Measurements from ENCODE around the gene OR2A5.
"Not testable (repeated sequence)": the region's sequence is repeated elsewhere in the genome, so short reads cannot be mapped to it uniquely, and the experiment has no call there.

The OR2A5 gene

DNA sequence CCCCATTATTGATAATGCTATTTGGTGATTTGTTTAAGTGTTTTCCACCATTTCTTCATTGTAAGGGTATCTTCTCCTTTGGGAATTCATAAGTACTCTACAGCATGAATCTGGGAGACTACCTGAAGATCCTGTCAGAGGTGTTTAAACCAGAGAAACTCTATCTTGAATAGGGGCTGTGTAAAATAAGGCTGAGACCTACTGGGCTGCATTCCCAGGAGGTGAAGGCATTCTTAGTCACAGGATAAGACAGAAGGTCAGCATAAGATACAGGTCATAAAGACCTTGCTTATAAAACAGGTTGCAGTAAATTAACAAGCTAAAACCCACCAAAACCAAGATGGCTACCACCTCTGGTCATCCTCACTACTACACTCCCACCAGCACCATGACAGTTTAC lies 13.4 kb upstream of the OR2A5 start:
- no peak for DNase-seq

- no peak for DNase-seq
Measured at GRCh38 chr7:144036302-144036885, 12.4 kb upstream of the OR2A5 start.

- DNase-seq: no peak
Measured at GRCh38 chr7:144037414-144038035, 11.2 kb upstream of the OR2A5 start.

DNA sequence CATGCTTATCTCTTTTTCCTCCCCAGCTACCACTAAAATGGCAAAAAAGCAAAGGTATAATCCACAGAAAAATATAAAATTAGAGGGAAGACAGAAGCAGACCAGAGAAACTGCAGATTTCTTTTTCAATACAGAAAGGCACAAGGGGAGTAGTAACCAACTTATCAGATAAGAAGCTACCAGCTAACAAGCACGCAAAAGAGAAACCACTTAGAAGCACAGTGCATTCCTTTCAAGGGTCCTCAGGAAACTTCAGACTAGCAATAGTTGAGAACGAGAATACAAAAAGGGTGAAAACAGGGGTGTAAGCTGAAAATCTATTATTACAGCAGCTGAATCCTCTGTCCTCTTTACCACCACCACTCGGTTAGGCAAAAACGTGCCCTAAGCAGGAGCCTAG lies 9.9 kb upstream of the OR2A5 start:
- no peak for DNase-seq

DNA sequence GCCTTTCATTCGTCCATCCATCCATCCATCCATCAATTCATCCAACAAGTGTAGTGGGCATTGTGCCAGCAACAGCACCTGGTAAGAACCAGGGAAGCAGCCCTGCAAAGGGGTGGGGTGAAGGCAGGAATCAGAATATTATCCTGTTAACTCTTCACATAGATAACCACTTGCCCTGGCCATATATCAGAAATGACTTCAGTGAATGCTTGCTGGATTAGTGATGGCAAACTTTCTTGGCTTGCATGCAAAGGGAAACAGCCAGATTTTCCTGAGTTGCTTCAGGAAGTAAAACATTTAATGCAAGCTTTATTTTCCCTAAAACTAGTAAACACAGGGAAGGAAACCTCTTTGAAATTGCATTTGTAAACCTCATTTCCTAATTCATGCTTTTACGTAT lies 743 bp downstream of the OR2A5 start:
- no peak for DNase-seq

DNA sequence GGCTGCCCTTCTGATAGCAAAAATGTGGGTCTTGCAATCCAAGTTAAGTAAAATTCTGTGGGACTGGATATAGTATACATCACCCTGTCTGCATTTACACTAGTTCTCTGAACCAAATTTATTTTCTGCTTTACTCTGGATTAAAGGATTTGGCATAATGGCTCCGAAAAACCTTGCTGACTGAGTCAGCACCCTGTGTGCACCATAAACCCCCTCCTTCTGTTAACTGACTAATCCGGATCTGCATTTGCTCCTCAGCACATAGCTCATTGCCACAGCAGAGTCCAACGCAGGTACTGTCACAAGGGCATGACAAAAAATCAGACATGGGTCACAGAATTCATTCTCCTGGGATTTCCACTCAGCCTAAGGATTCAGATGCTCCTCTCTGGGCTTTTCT lies 1.3 kb downstream of the OR2A5 start:
- DNase-seq: no peak

- not testable (repeated sequence) for DNase-seq
Measured at GRCh38 chr7:144050884-144051283, 2.1 kb downstream of the OR2A5 start.

DNA sequence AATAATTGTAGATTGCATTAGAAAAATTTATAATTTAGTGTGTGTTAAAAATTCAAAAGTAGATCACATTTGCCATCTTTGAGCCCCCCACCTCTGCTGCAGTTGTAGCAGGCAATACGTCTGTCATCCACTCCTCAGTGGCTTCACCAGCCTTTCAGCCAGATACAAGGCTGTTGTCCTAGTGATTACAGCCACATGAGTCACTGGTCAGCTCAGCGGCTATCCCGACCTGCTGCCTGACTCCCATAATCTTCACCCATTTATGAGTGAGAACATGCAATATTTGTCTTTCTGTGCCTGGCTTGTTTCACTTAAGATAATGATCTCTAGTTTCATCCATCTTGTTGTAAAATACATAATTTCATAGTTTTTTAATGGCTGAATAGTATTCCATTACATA lies 9.2 kb downstream of the OR2A5 start:
- no peak for DNase-seq

GRCh38 chr7:144063710-144064109 lies 15.0 kb downstream of the OR2A5 start:
- peak; percentile 11 for DNase-seq

GRCh38 chr7:144069511-144069910 lies 20.8 kb downstream of the OR2A5 start, which contains the start of gene OR2A25:
Gene OR2A25, plus strand, starts transcription at chr7:144069811. Its CDS starts 4,409 bp downstream, at chr7:144074220.
- no peak for DNase-seq

GRCh38 chr7:144069953-144070352 lies 21.2 kb downstream of the OR2A5 start:
- no peak for DNase-seq

DNA sequence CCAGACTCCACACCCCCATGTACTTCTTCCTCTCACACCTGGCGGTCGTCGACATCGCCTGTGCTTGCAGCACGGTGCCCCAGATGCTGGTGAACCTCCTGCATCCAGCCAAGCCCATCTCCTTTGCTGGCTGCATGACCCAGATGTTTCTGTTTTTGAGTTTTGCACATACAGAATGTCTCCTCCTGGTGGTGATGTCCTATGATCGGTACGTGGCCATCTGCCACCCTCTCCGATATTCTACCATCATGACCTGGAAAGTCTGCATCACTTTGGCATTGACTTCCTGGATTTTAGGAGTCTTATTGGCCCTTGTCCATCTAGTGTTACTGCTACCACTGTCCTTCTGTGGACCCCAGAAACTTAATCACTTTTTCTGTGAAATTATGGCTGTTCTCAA lies 25.6 kb downstream of the OR2A5 start:
- DNase-seq: no peak

DNA sequence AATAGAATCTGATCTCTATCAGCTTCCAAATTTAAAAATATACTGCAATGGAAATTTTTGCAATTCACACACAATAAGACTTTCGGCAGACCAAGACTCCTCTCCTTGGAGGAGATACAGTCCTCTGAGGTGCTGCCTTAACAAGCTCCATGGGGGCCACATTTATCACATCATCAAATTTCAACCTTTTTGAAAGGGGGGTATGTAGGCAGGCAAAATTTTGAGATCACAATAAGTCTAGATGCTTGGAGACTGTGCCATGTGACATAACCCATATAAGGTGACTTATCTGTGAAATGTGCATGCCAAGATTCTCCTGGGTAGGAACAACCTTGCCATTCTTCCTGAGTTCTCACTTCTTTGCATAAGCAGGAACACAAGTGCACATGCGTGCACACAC lies 37.2 kb downstream of the OR2A5 start, which contains the start of gene OR2A12:
OR2A12 (plus strand) TSS at position 301 of the 400 bp plus-strand sequence. CDS start 8,830 bp downstream, outside the sequence.
- DNase-seq: no peak

- DNase-seq: no peak
Measured at GRCh38 chr7:144086730-144087129, 38.0 kb downstream of the OR2A5 start.

- no peak for DNase-seq
Measured at GRCh38 chr7:144087230-144087629, 38.5 kb downstream of the OR2A5 start.

DNA sequence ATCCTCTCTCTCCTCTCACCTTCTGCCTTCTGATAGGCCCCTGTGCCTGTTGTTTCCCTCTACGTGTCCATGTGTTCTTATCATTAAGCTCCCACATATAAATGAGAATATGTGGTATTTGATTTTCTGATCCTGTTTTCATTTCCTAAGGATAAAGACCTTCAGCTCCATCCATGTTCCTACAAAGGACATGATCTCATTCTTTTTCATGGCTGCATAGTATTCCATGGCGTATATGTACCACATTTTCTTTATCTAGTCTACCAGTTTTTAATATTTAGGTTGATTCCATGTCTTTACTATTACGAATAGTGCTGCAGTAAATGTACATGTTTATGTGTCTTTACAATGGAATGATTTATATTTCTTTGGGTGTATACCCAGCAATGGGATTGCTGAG lies 41.9 kb downstream of the OR2A5 start:
- no peak for DNase-seq

- no peak for DNase-seq
Measured at GRCh38 chr7:144098776-144099175, 50.0 kb downstream of the OR2A5 start.

- DNase-seq: no peak
Measured at GRCh38 chr7:144100607-144101006, 51.9 kb downstream of the OR2A5 start.

DNA sequence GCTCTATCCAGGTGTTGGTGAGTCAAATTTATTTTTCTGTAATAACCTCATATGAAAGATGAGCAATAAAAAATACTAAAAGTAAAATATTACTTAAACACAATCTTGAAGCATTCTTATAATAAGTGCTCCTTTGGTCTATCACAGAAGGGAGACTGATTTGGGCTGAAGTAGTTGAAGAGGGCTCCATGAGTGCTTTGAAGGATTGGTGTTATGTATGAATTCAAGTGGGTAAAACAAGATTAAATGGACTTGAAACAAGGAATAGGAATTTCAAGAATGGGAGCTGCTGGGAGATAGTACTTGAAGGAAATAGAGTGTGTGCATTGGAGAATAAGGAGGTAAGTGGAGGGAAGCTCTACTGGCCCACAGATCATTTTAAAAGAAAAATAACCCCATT lies 53.3 kb downstream of the OR2A5 start:
- DNase-seq: no peak

DNA sequence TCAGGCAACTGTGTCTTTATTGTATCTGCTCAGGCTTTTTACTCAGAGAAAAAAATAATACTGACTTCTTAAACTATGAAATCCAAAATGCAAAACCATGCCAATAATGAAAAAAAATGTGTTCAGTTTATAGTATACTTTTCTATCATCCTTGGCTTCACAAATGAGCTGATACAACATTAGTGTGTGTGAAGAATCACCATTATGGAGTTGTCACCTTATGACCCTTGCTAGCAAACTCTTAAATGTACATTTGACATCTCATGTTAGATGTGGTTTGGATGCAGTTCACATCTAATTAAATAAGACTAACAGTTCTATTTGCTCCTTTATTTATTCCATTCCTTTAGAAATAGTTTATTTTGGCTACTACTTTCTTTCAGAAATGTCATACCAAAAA lies 56.5 kb downstream of the OR2A5 start:
- DNase-seq: no peak

All from hematopoietic multipotent progenitor cell treated with erythropoietin and hydrocortisone succinate and interleukin-3 and kit ligand, for 8 days (in vitro differentiated cells).